Uterus (tissue), 4 donors: Measurements from ENCODE around the gene PDGFB. TPM values are rescaled to one million over a fixed set of nuclear protein-coding genes. Genes with fewer than 3 reads are reported as not detected.
"Not testable (repeated sequence)": the region's sequence is repeated elsewhere in the genome, so short reads cannot be mapped to it uniquely, and the experiment has no call there.

Experiments used
- DNase-seq, 2 donors: peaks; one replicate each; pipeline ENCODE4 v3.0.0-alpha.2; 2019 to 2020
- H3K27ac ChIP-seq, 2 donors: fragments of 200-600 bp; sonication (generic); 1 replicate in 1 of 2; 2 replicates in 1 of 2; pipeline ENCODE4 v1.5.1; 2016 to 2018
- H3K27me3 ChIP-seq, 2 donors: fragments of 200-600 bp; sonication (generic); one replicate each; pipeline ENCODE4 v1.5.1; 2018 to 2019; ENCODE audit warnings: control low read depth in 1 of 2
- H3K36me3 ChIP-seq, 2 donors: fragments of 200-600 bp; sonication (generic); one replicate each; pipeline ENCODE4 v1.5.1; 2019; ENCODE audit warnings: control low read depth in 1 of 2
- H3K4me1 ChIP-seq, 2 donors: fragments of 200-600 bp; sonication (generic); one replicate each; pipeline ENCODE4 v1.5.1; 2018 to 2019; ENCODE audit warnings: control low read depth in 1 of 2
- H3K4me3 ChIP-seq, 2 donors: fragments of 200-600 bp; sonication (generic); 1 replicate in 1 of 2; 2 replicates in 1 of 2; pipeline ENCODE4 v1.5.1; 2018 to 2019; ENCODE audit warnings: mild to moderate bottlenecking in 1 of 2
- H3K9me3 ChIP-seq, 2 donors: fragments of 200-600 bp; sonication (generic); one replicate each; pipeline ENCODE4 v1.5.1; 2019; ENCODE audit warnings: control low read depth in 1 of 2
- POLR2A ChIP-seq, 2 donors: fragments of 450-650 bp; IDR thresholded peaks; one replicate each; pipeline ENCODE4 v1.6.1; 2016; ENCODE audit warnings: antibody characterized with exemption in 2 of 2, mild to moderate bottlenecking in 1 of 2, moderate library complexity in 1 of 2
- intact Hi-C: fragments of 100-400 bp; cut with DNase I; formaldehyde crosslinking; loops from one replicate; pipeline ENCODE4 v1.15.1; 2023; ENCODE audit warnings: low total_unique reads
- total RNA-seq, 4 donors: library from RNA; depleted of rRNA in 3 of 4; stranded (reverse); fragments of >200 nt in 3 of 4; gene quantifications; one replicate each; pipeline versions ENCODE4 v1.1.0 to v1.2.4, GENCODE V29; 2014 to 2023
- TF ChIP-seq, protein P1 (sequence below), 4 experiments: fragments of 200-600 bp in 2 of 4; fragments of 450-650 bp in 2 of 4; sonication (generic) in 2 of 4; IDR thresholded peaks; one replicate each; pipeline ENCODE4 v1.5.1; 2016 to 2019; ENCODE audit warnings: antibody characterized with exemption in 4 of 4, mild to moderate bottlenecking in 2 of 4, moderate library complexity in 1 of 4
- donor health status: DM: yes; HTN: yes; CAD: no.

PDGFB gene
- total RNA-seq, 4 donors from 2014 or later, result 2.0 to 24.8 (median 5.6) TPM

DNA sequence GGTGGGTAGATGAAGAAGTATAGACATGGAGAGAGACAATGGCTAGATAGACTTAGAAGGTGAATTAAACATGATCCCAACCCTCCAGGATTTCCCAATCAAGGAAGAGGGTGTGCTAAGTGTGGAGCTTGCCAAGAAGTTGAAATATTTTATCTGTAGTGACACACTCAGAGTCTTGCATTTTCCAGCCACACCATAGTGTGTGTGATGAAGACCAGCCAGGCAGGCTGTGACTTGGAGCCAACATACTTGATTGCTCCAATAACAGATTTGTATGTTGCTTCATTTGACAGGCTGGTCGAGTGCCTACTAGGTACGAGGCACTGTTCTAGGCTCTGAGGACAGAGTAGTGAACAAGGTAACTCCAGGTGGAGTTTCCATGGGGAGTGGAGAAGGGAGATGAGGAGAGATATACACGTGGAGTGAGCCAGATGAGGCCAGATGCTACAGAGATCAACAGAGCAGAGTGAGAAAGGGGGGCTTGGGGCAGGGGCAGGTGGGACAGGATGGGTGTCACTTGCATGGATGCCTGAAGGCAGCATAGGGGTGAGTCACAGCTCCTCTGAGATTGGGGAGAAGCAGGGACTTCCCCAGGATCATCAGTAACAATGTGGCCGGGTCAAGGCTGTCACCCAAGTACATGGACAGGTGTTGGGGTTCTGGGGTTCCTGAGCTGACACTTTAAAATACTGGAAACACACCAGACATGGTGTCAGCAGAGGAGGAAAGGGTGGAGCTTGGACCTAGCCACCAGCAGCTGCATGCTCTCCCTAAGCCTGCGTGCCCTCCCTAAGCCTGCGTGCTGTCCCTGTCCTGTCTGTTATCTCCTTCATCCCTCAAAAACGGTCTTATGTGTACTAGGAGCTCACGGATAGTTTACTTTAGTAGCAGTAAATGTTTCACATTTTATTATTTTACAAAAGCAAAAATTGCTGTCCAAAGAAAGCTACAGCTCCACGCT, 23.6 kb downstream of the PDGFB start:
- TF ChIP-seq POLR2A (IDR thresholded peaks at IDR 0.05), result no peak
- TF ChIP-seq, protein P1, sequence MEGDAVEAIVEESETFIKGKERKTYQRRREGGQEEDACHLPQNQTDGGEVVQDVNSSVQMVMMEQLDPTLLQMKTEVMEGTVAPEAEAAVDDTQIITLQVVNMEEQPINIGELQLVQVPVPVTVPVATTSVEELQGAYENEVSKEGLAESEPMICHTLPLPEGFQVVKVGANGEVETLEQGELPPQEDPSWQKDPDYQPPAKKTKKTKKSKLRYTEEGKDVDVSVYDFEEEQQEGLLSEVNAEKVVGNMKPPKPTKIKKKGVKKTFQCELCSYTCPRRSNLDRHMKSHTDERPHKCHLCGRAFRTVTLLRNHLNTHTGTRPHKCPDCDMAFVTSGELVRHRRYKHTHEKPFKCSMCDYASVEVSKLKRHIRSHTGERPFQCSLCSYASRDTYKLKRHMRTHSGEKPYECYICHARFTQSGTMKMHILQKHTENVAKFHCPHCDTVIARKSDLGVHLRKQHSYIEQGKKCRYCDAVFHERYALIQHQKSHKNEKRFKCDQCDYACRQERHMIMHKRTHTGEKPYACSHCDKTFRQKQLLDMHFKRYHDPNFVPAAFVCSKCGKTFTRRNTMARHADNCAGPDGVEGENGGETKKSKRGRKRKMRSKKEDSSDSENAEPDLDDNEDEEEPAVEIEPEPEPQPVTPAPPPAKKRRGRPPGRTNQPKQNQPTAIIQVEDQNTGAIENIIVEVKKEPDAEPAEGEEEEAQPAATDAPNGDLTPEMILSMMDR (IDR thresholded peaks at IDR 0.05), result no peak
- H3K4me3 ChIP-seq, result no peak overlapping the region
- no peaks in the 10 kb centered on the region for H3K27me3 ChIP-seq
- DNase-seq, result no peak
- no peaks in the 10 kb centered on the region for H3K9me3 ChIP-seq
- H3K36me3 ChIP-seq, result no peaks in the 10 kb centered on the region
- intact Hi-C loops, result no loop called here
- no peak overlapping the region for H3K27ac ChIP-seq
- H3K4me1 ChIP-seq, result no peaks in the 10 kb centered on the region

DNA sequence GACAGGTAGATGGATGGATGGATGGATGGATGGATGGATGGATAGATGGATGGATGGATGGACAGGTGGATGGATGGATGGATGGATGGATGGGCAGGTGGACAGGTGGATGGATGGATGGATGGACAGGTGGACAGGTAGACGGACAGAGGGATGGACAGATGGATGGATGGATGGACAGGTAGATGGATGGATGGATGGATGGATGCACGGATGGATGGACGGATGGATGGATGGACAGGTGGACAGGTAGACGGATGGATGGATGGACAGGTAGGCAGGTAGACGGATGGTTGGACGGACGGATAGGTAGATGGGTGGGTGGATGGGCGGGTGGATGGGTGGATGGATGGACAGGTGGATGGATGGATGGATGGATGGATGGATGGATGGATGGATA, 24.3 kb downstream of the PDGFB start:
- Histone ChIP-seq H3K27me3 (no peaks in the 10 kb centered on the region), H3K4me1 (no peaks in the 10 kb centered on the region), H3K36me3 (no peaks in the 10 kb centered on the region), H3K27ac (no peak overlapping the region), H3K9me3 (no peaks in the 10 kb centered on the region), H3K4me3 (no peak overlapping the region)
- intact Hi-C loops, result no loop called here
- TF ChIP-seq, protein P1 (IDR thresholded peaks at IDR 0.05), result no peak
- TF ChIP-seq POLR2A (IDR thresholded peaks at IDR 0.05), result no peak
- DNase-seq, result no peak

DNA sequence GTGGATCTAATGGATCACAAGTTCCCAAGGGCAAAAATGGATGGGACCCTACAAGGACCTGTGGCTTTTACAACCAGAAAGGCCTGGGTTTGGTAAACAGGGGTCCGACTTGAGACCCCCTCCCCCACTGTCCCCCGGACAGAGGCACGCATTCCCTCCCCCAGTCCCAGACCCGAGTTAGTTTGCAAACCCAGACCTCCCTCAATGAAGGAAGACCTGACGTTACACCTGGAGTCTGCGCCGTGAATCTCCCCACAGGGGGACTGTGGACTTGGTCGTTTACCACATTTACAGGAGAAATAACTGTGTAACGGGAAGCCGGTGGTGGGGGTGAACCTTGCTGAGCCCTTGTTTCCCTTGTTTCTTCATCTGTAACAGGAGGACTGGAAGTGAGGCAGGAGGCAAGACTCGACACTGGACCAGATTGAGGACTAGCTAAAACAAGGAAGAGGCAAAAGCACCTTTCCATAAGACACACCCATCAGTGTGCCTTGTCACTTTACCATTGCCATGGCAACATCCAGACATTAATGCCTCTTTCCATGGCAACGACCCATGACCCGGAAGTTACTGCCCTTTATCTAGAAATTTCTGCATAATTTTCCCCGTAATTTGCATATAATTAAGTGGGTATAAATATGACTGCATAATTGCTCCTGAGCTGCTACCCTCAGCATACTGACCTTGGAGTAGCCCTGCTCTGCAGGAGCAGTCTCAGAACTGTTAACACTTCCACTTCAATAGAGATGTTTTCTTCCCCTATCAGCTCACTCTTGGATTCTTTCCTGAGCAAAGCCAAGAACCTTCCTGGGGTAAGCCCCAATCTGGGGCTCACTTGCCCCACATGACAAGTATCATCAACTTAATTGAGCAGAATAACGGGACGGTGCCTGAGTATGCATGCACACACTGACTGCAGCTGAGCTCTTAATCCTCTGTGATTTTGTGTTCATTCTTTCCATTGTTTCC, 25.4 kb downstream of the PDGFB start:
- H3K4me1 ChIP-seq, result no peaks in the 10 kb centered on the region
- H3K27me3 ChIP-seq, result no peaks in the 10 kb centered on the region
- H3K36me3 ChIP-seq, result no peaks in the 10 kb centered on the region
- H3K4me3 ChIP-seq, result no peak overlapping the region
- DNase-seq, result peak in 1 of 2 donors; percentile 5
- intact Hi-C loops, result no loop called here
- H3K27ac ChIP-seq, result no peak overlapping the region
- TF ChIP-seq POLR2A (IDR thresholded peaks at IDR 0.05), result no peak
- TF ChIP-seq, protein P1 (IDR thresholded peaks at IDR 0.05), result no peak
- no peaks in the 10 kb centered on the region for H3K9me3 ChIP-seq

DNA sequence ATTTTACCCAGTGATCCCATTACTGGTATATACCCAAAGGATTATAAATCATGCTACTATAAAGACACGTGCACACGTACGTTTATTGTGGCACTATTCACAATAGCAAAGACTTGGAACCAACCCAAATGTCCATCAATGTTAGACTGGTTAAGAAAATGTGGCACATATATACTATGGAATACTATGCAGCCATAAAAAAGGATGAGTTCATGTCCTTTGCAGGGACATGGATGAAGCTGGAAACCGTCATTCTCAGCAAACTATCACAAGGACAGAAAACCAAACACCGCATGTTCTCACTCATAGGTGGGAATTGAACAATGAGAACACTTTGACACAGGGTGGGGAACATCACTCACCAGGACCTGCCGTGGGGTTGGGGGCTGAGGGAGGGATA, 26.4 kb downstream of the PDGFB start:
- H3K4me1 ChIP-seq, H3K9me3 ChIP-seq, H3K27me3 ChIP-seq, H3K36me3 ChIP-seq, H3K4me3 ChIP-seq, DNase-seq, intact Hi-C loops, H3K27ac ChIP-seq: not testable (repeated sequence)

DNA sequence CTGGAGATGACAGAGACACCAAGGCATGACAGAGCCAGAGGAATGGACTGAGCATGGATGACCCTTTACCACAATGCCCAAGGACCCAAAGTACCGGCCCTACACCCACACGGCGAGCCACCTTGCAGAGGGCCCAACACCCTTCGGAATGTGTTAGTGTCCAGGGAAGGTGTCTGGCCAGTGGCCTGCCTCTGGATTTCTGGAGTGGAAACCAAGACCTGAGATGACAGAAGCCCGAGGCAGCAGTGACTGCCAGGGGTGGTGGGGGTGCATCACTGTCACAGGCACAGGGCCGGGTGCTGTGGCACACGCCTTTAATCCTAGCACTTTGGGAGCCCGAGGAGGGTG, 28.7 kb downstream of the PDGFB start:
- no peaks in the 10 kb centered on the region for H3K4me1 ChIP-seq
- intact Hi-C loops, result no loop called here
- H3K27me3 ChIP-seq, result no peaks in the 10 kb centered on the region
- H3K36me3 ChIP-seq, result no peaks in the 10 kb centered on the region
- H3K4me3 ChIP-seq, result no peak overlapping the region
- no peaks in the 10 kb centered on the region for H3K9me3 ChIP-seq
- peak in 1 of 2 donors; percentile 3 for DNase-seq
- TF ChIP-seq, protein P1 (IDR thresholded peaks at IDR 0.05), result no peak
- TF ChIP-seq POLR2A (IDR thresholded peaks at IDR 0.05), result no peak
- H3K27ac ChIP-seq, result no peak overlapping the region
